Spleen (tissue), 7 donors: ENCODE measurements around the gene OPN3.

Experiments used
- CTCF ChIP-seq, 11 experiments: fragments of 200-600 bp in 7 of 11; fragments of 450-650 bp in 4 of 11; sonication (generic) in 4 of 11; IDR thresholded peaks in 8 of 11; conservative IDR thresholded peaks in 3 of 11; 1 replicate in 7 of 11; 2 replicates in 4 of 11; pipeline versions ENCODE4 v1.4.0 to v1.8.0; 2016 to 2021; ENCODE audit warnings: antibody characterized with exemption in 11 of 11, inconsistent platforms in 4 of 11, mild to moderate bottlenecking in 1 of 11
- POLR2A ChIP-seq, 3 donors: fragments of 450-650 bp; IDR thresholded peaks; one replicate each; pipeline ENCODE4 v1.5.1; 2017; ENCODE audit warnings: antibody characterized with exemption in 3 of 3, mild to moderate bottlenecking in 1 of 3
- donor health status: DM: no; HTN: no; CAD: no; lungs with moderate emphysema.
- donor health status: DM: no; HTN: no; CAD: no.
- donor health status: DM: no; HTN: no; CAD: no.

- TF ChIP-seq CTCF (IDR thresholded peaks at IDR 0.05 in 8 of 11, conservative IDR thresholded peaks at IDR 0.05 in 3 of 11) (no peak), POLR2A (IDR thresholded peaks at IDR 0.05) (no peak)
These were observed 48.9 kb downstream of the OPN3 start for GRCh38 chr1:241591317-241591716.
